Measurements from ENCODE around the gene CUX1.

- TF ChIP-seq TOX (CRISPR knock-in tag; IDR thresholded peaks at IDR 0.05; ENCODE audit: borderline replicate concordance) (no peak), CREB5 (CRISPR knock-in tag; IDR thresholded peaks at IDR 0.05; ENCODE audit: low read depth) (no peak)
Observed at GRCh38 chr7:101824440-101824839, 7.0 kb downstream of the CUX1 start.

Data from SK-N-SH treated with all-trans-retinoic acid at 6 μM for 48 hours (cell line).